ENCODE results near the gene PHIP. TPM values are rescaled to one million over a fixed set of nuclear protein-coding genes. Genes with fewer than 3 reads are reported as not detected.
"Not testable (repeated sequence)": the region's sequence is repeated elsewhere in the genome, so short reads cannot be mapped to it uniquely, and the experiment has no call there.

The PHIP gene
- total and polyA plus RNA-seq, 9 donors, result 11.2 to 38.5 (median 27.3) TPM

DNA sequence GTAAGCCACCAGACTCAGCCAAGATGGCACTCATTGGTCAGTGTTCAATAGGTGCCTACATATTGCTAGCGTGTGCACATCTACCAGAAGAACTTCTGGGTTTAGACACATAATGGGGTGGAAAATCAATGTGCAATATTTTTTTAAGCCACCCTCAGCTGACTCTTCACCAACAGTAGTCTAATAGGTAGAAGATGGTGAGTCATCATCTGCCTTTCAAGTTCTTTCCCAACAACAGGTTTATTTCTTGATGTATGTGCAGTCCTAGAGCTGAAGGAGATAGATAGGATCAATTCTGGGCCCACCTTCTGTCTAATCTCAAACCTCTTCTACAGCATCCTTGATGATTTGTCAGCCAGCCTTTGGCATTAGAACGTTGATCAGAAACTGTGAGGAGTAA, 169.4 kb downstream of the PHIP start:
- TF ChIP-seq EP300 (IDR thresholded peaks at IDR 0.05), result no peak
- TF ChIP-seq POLR2A (IDR thresholded peaks at IDR 0.05), result no peak
- TF ChIP-seq CTCF (IDR thresholded peaks at IDR 0.05), result no peak
- DNase-seq, result no peak
- Histone ChIP-seq H3K27ac (no peak overlapping the region), H3K36me3 (no peaks in the 10 kb centered on the region), H3K4me1 (ENCODE audit: insufficient read depth) (peaks cover 5% of the 10 kb centered on the region), H3K27me3 (no peaks in the 10 kb centered on the region), H3K9me3 (no peaks in the 10 kb centered on the region), H3K4me3 (no peak overlapping the region)
- WGBS, 3 donors, result 88 to 93% (median 91%) methylated on average over 2 of the region's 2 CpGs
- intact Hi-C loops (cut with DNase I), result no loop called here

GRCh38 chr6:78896227-78896626, 181.8 kb downstream of the PHIP start:
- 92 to 94% (median 92%) methylated on average over 2 of the region's 2 CpGs for WGBS, 3 donors
- Histone ChIP-seq H3K4me1 (ENCODE audit: insufficient read depth) (no peaks in the 10 kb centered on the region), H3K27ac (no peak overlapping the region), H3K27me3 (no peaks in the 10 kb centered on the region), H3K36me3 (no peaks in the 10 kb centered on the region), H3K9me3 (no peaks in the 10 kb centered on the region), H3K4me3 (no peak overlapping the region)
- intact Hi-C loops (cut with DNase I), result no loop called here
- DNase-seq, result no peak
- TF ChIP-seq POLR2A (IDR thresholded peaks at IDR 0.05), result no peak
- TF ChIP-seq EP300 (IDR thresholded peaks at IDR 0.05), result no peak

DNA sequence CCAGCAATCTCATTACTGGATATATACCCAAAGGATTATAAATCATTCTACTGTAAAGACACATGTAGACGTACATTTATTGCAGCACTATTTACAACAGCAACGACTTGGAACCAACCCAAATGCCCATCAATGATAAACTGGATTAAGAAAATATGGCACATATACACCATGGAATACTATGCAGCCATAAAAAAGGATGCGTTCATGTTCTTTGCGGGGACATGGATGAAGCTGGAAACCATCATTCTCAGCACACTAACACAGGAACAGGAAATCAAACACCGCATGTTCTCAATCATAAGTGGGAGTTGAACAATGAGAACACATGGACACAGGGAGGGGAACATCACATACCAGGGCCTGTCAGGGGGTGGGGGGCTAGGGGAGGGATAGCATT, 188.2 kb downstream of the PHIP start:
- H3K4me3 ChIP-seq; intact Hi-C loops (cut with DNase I); H3K4me1 ChIP-seq (ENCODE audit: insufficient read depth); H3K9me3 ChIP-seq; H3K27me3 ChIP-seq; DNase-seq; H3K27ac ChIP-seq; H3K36me3 ChIP-seq: not testable (repeated sequence)
- 97% methylated on average over 5 of the region's 5 CpGs for WGBS, 3 donors

Other genes starting within 250 kb of the PHIP start
- gene IRAK1BP1, start 210.7 kb downstream of the PHIP start, total RNA-seq, result 10 to 100 TPM in 1 of 7 donors, 1 to 10 TPM in 6; 5.5 to 10.1 (median 8.0) TPM
- gene IRAK1BP1, start 210.7 kb downstream of the PHIP start, polyA plus RNA-seq, result 1 to 10 TPM; 3.2 to 5.2 TPM
- gene HMGN3, start 156.4 kb upstream of the PHIP start, total RNA-seq, result 100 to 1,000 TPM in 1 of 7 donors, 10 to 100 TPM in 6; 44.7 to 140 (median 64.2) TPM
- 100 to 1,000 TPM in 1 of 2 donors, 10 to 100 TPM in 1; 93.0 to 121 TPM for gene HMGN3, start 156.4 kb upstream of the PHIP start, polyA plus RNA-seq